DOHH2 (cell line): ENCODE data around the gene TGM2.

Experiments used
- H3F3A ChIP-seq: fragments of 200-600 bp; sonication (generic), shearing (Covaris generic); 2 replicates; pipeline ENCODE4 v1.6.0; 2016; ENCODE audit warnings: antibody characterized with exemption, mild to moderate bottlenecking; ENCODE audit not compliant: control insufficient read depth, insufficient read depth
- H3K27ac ChIP-seq: fragments of 200-600 bp; sonication (generic); 2 replicates; pipeline ENCODE4 v1.5.1; 2014; ENCODE audit warnings: low read depth, mild to moderate bottlenecking, low read length, moderate library complexity
- H3K27me3 ChIP-seq: fragments of 200-600 bp; sonication (generic); 2 replicates; pipeline ENCODE4 v1.6.1; 2014; ENCODE audit warnings: mild to moderate bottlenecking, low read length, mixed read lengths; ENCODE audit not compliant: control insufficient read depth
- H3K36me3 ChIP-seq: fragments of 200-600 bp; sonication (generic); 2 replicates; pipeline ENCODE4 v1.6.1; 2014; ENCODE audit warnings: mild to moderate bottlenecking, low read length, moderate library complexity, mixed read lengths; ENCODE audit not compliant: control insufficient read depth
- H3K4me1 ChIP-seq: fragments of 200-600 bp; sonication (generic); 2 replicates; pipeline ENCODE4 v1.6.1; 2014; ENCODE audit warnings: mild to moderate bottlenecking, low read length, mixed read lengths; ENCODE audit not compliant: control insufficient read depth
- H3K4me2 ChIP-seq: fragments of 200-600 bp; sonication (generic); 2 replicates; pipeline ENCODE4 v1.6.0; 2014; ENCODE audit warnings: mild to moderate bottlenecking, low read length, moderate library complexity
- H3K4me3 ChIP-seq: fragments of 200-600 bp; sonication (generic); 2 replicates; pipeline ENCODE4 v1.5.1; 2014; ENCODE audit warnings: mild to moderate bottlenecking, low read length, mixed read lengths
- H3K79me2 ChIP-seq: fragments of 200-600 bp; sonication (generic); 2 replicates; pipeline ENCODE4 v1.6.1; 2014; ENCODE audit warnings: mild to moderate bottlenecking, low read length, mixed read lengths; ENCODE audit not compliant: control insufficient read depth
- H3K9me2 ChIP-seq: fragments of 200-600 bp; sonication (generic); replicated peaks from 2 replicates; pipeline ENCODE4 v1.6.1; 2014; ENCODE audit warnings: mild to moderate bottlenecking, low read length, mixed read lengths; ENCODE audit not compliant: control insufficient read depth
- H3K9me3 ChIP-seq: fragments of 200-600 bp; sonication (generic); 2 replicates; pipeline ENCODE4 v1.6.1; 2014; ENCODE audit warnings: antibody characterized with exemption, low read length, mixed read lengths; ENCODE audit not compliant: control insufficient read depth, insufficient read depth
- H4K20me1 ChIP-seq: fragments of 200-600 bp; sonication (generic); 2 replicates; pipeline ENCODE4 v1.6.0; 2014; ENCODE audit warnings: low read depth, mild to moderate bottlenecking, antibody characterized with exemption, low read length, moderate library complexity; ENCODE audit not compliant: control insufficient read depth, insufficient read depth
- EZH2phosphoT487 ChIP-seq: fragments of 200-600 bp; sonication (generic); IDR thresholded peaks from 2 replicates; pipeline ENCODE4 v1.6.1; 2017; ENCODE audit warnings: borderline replicate concordance, mild to moderate bottlenecking, antibody characterized with exemption, low read length, moderate library complexity, mixed read lengths
- TF ChIP-seq, protein P1 (sequence below): fragments of 200-600 bp; sonication (generic); IDR thresholded peaks from one replicate; pipeline ENCODE4 v1.5.1; 2014; ENCODE audit warnings: antibody characterized with exemption, mild to moderate bottlenecking, low read depth, low read length; ENCODE audit not compliant: poor library complexity, severe bottlenecking

The TGM2 gene

DNA sequence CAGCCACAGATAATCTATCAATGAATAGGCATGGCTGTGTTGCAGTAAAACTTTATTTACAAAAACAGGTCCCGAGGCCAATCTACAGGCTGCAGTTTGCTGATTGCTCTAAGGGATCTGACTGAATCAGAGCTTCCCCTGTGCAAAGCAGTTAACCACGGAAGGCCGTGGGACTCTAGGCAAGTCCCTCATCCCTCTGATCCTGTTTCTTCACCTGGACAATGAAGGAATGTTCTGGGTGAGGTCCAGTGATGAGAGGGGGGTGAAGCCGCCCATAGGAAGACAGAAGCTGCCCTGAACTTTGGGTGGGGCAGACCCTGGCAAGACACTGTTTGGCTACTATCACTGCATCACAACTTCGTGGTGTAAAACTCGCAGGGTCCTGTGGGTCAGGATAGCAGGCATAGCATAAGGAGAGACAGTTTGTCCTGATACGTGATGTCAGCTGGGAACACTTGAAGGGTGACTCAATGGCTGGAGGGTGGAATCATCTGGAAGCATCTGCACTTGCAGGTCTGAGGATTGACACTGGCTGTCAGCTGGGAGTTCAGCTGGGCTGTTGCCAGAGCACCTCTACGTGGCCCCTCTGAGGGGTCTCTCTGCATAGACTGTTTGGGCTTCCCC, 33.3 kb upstream of the TGM2 start:
- no peak overlapping the region for H3K4me3 ChIP-seq
- TF ChIP-seq EZH2phosphoT487: no peak
- TF ChIP-seq, protein P1, sequence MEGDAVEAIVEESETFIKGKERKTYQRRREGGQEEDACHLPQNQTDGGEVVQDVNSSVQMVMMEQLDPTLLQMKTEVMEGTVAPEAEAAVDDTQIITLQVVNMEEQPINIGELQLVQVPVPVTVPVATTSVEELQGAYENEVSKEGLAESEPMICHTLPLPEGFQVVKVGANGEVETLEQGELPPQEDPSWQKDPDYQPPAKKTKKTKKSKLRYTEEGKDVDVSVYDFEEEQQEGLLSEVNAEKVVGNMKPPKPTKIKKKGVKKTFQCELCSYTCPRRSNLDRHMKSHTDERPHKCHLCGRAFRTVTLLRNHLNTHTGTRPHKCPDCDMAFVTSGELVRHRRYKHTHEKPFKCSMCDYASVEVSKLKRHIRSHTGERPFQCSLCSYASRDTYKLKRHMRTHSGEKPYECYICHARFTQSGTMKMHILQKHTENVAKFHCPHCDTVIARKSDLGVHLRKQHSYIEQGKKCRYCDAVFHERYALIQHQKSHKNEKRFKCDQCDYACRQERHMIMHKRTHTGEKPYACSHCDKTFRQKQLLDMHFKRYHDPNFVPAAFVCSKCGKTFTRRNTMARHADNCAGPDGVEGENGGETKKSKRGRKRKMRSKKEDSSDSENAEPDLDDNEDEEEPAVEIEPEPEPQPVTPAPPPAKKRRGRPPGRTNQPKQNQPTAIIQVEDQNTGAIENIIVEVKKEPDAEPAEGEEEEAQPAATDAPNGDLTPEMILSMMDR: no peak
- H3K79me2 ChIP-seq: no peaks in the 10 kb centered on the region
- no peaks in the 10 kb centered on the region for H3F3A ChIP-seq
- H3K36me3 ChIP-seq: no peaks in the 10 kb centered on the region
- H3K4me2 ChIP-seq: no peak overlapping the region
- no peaks in the 10 kb centered on the region for H3K27me3 ChIP-seq
- no peaks in the 10 kb centered on the region for H3K4me1 ChIP-seq
- H3K9me2 ChIP-seq: no peaks in the 10 kb centered on the region
- no peak overlapping the region for H3K27ac ChIP-seq
- no peaks in the 10 kb centered on the region for H3K9me3 ChIP-seq
- H4K20me1 ChIP-seq: no peaks in the 10 kb centered on the region

DNA sequence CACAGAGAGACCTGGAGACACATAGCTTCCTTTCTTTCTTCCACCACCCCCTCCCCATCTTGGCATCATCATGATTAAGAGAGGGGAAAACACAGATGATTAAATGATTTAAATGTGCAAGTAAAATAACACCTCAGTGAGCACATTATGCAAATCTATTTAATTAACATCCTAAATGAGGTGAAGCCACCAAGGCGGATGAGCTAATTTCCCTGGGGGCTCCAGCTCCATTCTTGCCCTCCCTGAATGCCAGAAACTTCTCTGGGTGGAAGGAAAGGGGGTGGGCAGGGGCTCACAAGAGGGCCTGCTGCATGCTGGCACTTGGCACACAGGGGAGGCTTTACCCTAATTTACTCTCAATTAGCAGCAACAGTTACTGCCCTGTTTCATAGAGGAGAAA, 32.5 kb upstream of the TGM2 start:
- Histone ChIP-seq H3K9me3 (no peaks in the 10 kb centered on the region), H3K4me3 (no peak overlapping the region), H3K27ac (no peak overlapping the region), H4K20me1 (no peaks in the 10 kb centered on the region), H3K79me2 (no peaks in the 10 kb centered on the region), H3K36me3 (no peaks in the 10 kb centered on the region), H3K27me3 (no peaks in the 10 kb centered on the region), H3K4me2 (no peak overlapping the region), H3F3A (no peaks in the 10 kb centered on the region), H3K9me2 (no peaks in the 10 kb centered on the region), H3K4me1 (no peaks in the 10 kb centered on the region)
- TF ChIP-seq, protein P1: no peak
- no peak for TF ChIP-seq EZH2phosphoT487

DNA sequence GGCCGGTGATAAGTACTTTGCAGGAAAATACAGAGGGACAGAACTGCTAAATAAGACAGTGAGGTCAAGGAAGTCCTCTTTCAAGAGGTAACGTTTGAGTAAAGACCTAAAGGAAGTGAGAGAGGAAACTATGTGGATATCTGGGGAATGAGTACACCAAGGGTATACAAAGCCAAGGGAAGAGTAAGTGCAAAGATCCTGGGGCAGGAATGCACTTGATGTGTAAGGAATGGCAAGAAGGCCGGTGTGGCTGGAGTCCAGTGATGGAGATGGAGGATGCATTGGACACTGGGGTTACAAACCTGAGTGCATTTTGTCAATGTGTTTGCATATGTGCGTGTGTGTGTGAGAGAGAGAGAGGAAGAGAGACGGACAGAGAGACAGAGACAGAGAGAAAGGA, 32.1 kb upstream of the TGM2 start:
- no peak for TF ChIP-seq EZH2phosphoT487
- TF ChIP-seq, protein P1: no peak
- H4K20me1 ChIP-seq: no peaks in the 10 kb centered on the region
- H3K27ac ChIP-seq: no peak overlapping the region
- no peaks in the 10 kb centered on the region for H3K79me2 ChIP-seq
- no peak overlapping the region for H3K4me3 ChIP-seq
- no peaks in the 10 kb centered on the region for H3K36me3 ChIP-seq
- H3K27me3 ChIP-seq: no peaks in the 10 kb centered on the region
- H3K9me3 ChIP-seq: no peaks in the 10 kb centered on the region
- H3F3A ChIP-seq: no peaks in the 10 kb centered on the region
- H3K4me2 ChIP-seq: no peak overlapping the region
- no peaks in the 10 kb centered on the region for H3K9me2 ChIP-seq
- no peaks in the 10 kb centered on the region for H3K4me1 ChIP-seq

DNA sequence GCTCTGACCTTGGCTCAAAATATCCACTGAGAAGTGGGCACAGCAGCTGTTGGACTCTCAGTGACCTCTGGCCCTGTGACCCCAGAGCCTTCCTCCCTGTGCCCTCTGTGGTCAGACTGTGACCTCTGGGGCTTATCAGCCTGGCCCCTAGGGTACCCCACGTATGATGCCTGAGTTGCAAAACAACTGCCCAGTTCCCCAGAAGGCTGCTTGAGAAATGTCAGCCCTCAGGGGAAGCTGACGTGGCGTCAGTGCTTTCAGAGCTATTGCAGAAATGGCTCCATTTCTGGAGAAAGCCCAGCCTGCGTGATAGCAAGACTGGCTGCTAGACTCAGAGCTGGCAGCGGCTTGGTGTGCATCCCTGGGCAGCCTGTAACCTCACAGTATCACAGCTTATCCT, 31.5 kb upstream of the TGM2 start:
- Histone ChIP-seq H3K27me3 (no peaks in the 10 kb centered on the region), H3K9me3 (no peaks in the 10 kb centered on the region), H4K20me1 (no peaks in the 10 kb centered on the region), H3K9me2 (no peaks in the 10 kb centered on the region), H3K4me2 (no peak overlapping the region), H3K36me3 (no peaks in the 10 kb centered on the region), H3K27ac (no peak overlapping the region), H3K4me3 (no peak overlapping the region), H3K4me1 (no peaks in the 10 kb centered on the region), H3F3A (no peaks in the 10 kb centered on the region), H3K79me2 (no peaks in the 10 kb centered on the region)
- TF ChIP-seq, protein P1: no peak
- TF ChIP-seq EZH2phosphoT487: no peak
